GM12874 (cell line): ENCODE measurements around the gene BCL3.

Experiments
- TF ChIP-seq, protein P1 (sequence below): IDR thresholded peaks from 2 replicates; pipeline ENCODE4 v1.5.1; 2011; ENCODE audit warnings: low read depth, mild to moderate bottlenecking, control low read depth, low read length, moderate library complexity; ENCODE audit not compliant: insufficient read depth

The BCL3 gene

DNA sequence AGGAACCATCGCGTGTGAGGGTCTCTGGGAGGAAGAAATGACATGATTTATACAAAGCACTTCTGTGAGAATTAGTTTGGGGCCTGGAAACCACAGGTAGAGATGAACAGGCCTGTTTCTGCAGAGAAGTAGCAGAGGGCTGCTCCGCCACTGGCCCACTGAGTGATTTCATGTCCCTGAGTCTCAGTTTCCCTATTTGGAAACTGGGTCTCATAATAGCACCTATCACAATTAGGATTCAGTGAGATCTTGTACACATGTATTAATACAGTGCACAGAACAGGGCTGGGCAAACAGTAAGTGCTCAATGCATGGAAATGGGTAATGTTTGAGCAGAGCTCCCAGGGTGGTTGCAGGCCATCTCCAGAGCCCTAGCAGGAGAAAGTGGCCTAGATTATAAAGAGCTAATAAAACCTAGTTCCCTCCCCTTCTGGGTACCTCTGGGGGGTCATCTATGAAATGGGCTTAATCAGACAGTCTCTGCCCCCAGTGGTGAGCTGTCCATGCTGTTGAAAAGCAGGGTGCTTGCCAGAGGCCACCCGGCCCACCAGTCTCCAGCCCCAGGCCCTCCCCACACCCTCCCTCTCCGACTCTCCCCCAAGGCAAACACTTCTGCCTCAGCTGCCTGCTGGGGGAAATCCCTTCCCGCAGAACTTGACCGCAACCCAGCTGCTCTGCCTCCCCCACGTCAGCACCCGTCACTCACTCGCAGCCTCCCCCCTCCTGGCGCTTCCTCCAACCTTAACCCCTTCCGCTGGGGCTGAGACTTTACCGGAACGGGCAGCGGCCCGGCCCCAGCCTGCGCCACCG, 4.5 kb downstream of the BCL3 start:
- TF ChIP-seq, protein P1, sequence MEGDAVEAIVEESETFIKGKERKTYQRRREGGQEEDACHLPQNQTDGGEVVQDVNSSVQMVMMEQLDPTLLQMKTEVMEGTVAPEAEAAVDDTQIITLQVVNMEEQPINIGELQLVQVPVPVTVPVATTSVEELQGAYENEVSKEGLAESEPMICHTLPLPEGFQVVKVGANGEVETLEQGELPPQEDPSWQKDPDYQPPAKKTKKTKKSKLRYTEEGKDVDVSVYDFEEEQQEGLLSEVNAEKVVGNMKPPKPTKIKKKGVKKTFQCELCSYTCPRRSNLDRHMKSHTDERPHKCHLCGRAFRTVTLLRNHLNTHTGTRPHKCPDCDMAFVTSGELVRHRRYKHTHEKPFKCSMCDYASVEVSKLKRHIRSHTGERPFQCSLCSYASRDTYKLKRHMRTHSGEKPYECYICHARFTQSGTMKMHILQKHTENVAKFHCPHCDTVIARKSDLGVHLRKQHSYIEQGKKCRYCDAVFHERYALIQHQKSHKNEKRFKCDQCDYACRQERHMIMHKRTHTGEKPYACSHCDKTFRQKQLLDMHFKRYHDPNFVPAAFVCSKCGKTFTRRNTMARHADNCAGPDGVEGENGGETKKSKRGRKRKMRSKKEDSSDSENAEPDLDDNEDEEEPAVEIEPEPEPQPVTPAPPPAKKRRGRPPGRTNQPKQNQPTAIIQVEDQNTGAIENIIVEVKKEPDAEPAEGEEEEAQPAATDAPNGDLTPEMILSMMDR: no peak

DNA sequence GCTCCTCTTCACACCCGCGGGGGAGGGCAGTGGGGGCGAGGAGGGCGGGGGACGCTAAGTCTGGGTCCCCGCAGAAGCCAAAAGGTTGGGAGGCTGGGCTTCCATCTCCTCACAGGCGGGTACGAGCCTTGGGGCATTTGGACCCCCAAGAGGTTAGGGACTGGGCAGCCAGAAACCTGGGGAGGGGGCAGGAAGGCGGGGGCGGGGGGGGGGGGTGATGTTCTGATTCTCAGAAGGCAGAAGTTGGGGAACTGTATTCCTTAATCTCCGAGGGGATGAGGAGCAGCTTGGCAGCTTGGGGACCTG, 5.1 kb downstream of the BCL3 start:
- TF ChIP-seq, protein P1: no peak

DNA sequence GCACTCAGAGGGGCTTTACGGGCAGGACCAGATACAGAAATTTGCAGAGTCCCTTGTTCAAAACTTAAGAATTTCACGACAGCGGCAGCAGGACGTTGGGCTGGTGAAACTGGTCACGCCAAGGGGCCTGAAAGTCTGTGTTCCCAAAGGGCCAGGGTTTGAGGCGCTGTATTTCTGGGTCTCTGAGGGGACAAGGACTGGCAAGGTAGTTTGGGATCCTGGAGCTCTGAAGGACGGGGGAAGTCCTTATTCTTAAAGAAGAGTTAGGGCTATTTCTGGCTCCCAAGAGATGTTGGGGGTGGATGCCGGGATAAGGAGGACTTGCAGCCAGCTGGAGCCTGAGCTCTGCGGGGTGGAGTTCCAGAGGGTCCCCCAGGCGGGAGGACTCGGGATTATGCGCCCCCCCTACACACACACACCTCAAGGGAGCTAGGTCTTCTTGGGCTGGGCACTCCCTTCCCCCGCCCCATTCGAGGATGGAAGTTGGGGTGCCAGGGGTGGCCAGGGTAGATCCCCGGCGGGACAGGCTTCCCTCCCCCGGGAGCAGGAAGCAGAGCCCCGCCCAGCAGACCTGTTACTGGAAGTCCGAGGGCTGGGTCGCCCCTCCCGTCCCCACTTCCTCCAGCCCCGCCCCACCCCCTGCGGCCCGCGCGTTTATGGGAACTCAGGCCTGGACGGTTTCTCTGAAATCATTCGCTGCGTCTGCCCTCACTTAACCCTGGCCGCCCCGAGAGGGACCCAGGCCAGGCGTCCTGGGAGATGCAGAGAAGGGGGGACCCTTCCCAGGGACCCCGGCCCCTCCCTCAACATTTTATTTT, 5.6 kb downstream of the BCL3 start:
- TF ChIP-seq, protein P1: no peak

DNA sequence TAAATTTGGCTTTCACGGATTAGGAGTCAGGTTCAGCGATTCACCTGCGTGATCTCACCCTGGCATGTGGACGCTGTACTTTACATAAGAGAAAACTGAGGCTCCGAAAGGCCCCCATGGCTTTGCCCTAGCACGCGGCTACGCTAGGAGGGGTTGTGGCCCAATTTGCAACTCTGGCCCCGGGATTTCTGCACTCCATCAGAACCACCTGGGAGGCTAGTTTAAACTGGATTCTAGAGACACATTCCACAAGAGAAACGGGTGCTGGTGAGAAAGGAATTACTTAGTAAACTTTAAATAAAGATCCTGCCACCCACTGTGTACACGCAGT, 6.2 kb downstream of the BCL3 start:
- TF ChIP-seq, protein P1: no peak

DNA sequence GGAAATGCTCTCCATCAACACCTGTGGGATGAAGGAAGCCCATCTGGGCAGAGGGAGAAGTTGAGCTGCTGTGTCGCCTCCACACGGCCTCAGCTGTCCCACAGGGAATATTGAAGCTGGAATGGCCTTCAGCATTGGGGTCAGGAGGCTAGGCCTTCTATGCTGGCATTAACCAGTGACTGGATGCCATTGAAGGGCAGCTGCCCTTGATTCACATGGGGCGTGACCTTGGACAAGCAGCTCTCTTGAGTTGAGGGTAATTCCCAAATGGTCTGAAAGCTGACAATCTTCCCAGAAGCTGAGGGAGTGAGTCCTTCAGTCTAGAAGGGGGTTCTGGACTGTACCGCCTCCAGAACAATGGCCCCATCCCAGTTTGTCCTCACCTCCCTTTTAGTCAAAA, 6.7 kb downstream of the BCL3 start:
- TF ChIP-seq, protein P1: no peak

DNA sequence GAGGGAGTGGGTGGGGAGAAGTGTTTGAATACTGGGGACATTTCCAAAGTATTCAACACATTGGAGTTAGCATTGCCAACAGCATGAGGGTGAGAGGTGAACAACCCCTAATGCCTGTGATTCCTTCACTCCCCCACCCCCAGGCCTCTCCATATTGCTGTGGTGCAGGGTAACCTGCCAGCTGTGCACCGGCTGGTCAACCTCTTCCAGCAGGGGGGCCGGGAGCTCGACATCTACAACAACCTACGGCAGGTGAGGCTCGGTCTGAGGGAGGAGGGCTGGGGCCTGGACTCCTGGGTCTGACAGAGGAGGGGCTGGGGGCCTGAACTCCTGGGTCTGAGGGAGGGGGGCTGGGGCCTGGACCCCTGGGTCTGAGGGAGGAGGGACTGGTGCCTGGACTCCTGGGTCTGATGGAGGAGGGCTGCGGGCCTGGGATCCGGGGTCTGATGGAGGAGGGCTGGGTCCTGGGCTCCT, 7.6 kb downstream of the BCL3 start:
- TF ChIP-seq, protein P1: no peak

DNA sequence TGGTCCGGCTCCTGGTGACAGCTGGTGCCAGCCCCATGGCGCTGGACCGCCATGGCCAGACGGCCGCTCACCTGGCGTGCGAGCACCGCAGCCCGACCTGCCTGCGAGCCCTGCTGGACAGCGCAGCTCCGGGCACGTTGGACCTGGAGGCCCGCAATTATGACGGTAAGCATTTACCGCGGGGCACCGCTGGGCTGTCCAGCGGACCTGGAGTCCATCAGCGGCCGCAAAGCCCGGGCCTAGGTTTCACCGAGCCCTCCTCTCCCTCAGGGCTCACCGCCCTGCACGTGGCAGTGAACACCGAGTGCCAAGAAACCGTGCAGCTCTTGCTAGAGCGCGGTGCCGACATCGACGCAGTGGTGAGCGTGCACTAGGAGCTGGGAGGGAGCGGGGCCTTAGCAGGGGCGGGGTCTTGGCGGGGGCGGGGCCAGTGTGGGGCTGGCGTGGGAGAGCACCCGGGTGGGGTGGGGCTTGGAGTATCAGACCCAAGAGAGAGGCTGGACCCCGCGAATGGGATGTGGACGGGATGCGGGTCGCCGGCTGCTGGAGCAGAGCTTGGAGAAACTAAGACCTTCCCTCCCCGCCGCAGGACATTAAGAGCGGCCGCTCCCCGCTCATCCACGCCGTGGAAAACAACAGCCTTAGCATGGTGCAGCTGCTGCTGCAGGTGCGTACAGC, 8.7 kb downstream of the BCL3 start:
- TF ChIP-seq, protein P1: no peak
